ENCODE results near the gene ZNF415.

DNA sequence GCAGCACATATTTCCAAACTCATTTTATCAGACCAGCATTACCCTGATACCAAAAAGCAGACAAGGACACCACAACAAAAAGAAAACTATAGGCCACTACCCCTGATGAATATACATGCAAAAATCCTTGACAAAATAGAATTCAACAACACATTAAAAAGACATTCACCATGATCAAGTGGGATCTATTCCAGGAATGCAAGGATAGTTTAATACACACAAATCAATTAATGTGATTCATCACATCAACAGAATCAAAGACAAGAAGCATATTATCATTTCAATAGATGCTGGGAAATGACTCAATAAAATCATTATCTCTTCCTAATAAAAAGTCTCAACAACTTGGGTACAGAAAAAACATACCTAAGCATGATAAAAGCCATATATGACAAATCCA, 14.9 kb upstream of the ZNF415 start:
- TF ChIP-seq, protein P1, sequence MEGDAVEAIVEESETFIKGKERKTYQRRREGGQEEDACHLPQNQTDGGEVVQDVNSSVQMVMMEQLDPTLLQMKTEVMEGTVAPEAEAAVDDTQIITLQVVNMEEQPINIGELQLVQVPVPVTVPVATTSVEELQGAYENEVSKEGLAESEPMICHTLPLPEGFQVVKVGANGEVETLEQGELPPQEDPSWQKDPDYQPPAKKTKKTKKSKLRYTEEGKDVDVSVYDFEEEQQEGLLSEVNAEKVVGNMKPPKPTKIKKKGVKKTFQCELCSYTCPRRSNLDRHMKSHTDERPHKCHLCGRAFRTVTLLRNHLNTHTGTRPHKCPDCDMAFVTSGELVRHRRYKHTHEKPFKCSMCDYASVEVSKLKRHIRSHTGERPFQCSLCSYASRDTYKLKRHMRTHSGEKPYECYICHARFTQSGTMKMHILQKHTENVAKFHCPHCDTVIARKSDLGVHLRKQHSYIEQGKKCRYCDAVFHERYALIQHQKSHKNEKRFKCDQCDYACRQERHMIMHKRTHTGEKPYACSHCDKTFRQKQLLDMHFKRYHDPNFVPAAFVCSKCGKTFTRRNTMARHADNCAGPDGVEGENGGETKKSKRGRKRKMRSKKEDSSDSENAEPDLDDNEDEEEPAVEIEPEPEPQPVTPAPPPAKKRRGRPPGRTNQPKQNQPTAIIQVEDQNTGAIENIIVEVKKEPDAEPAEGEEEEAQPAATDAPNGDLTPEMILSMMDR (IDR thresholded peaks at IDR 0.05), result no peak
- TF ChIP-seq POLR2AphosphoS5 (IDR thresholded peaks at IDR 0.05) (no peak), EP300 (IDR thresholded peaks at IDR 0.05) (no peak), POLR2A (IDR thresholded peaks at IDR 0.05; ENCODE audit: low read depth) (no peak)

Data from esophagus muscularis mucosa (tissue), 4 donors.